ENCODE data around the gene MOCS3. TPM values are rescaled to one million over a fixed set of nuclear protein-coding genes. Genes with fewer than 3 reads are reported as not detected.

The MOCS3 gene
- total and polyA plus RNA-seq, 10 of the 15 experiments (the other 5 are each of a cell fraction or from before 2014, with no cell fraction given): 0.87 to 5.9 (median 3.6) TPM

DNA sequence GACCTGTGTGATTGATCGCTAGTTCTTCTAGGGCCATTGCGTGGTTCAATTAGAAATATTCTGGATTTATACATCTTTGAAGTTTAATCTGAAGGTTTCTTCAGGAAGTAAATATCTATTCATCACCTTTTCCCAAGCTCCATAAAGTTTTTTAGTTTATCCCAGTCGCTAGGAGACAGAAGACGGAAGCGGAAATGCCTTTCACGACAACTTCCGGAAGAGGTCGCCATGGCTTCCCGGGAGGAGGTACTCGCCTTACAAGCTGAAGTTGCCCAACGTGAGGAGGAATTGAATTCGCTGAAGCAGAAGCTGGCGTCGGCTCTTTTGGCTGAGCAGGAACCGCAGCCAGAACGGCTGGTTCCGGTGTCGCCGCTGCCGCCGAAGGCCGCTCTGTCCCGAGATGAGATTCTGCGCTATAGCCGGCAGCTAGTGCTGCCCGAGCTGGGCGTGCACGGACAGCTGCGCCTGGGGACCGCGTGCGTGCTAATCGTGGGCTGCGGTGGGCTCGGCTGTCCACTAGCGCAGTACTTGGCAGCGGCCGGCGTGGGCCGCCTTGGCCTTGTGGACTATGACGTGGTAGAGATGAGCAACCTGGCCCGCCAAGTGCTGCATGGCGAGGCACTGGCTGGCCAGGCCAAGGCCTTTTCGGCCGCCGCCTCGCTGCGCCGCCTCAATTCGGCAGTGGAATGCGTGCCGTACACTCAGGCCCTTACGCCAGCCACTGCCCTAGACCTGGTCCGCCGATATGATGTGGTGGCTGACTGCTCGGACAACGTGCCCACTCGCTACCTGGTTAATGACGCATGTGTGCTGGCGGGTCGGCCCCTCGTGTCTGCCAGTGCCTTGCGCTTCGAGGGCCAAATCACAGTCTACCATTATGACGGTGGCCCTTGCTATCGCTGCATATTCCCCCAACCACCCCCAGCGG lies at the start of gene MOCS3 (continued):
- TF ChIP-seq, protein P1, sequence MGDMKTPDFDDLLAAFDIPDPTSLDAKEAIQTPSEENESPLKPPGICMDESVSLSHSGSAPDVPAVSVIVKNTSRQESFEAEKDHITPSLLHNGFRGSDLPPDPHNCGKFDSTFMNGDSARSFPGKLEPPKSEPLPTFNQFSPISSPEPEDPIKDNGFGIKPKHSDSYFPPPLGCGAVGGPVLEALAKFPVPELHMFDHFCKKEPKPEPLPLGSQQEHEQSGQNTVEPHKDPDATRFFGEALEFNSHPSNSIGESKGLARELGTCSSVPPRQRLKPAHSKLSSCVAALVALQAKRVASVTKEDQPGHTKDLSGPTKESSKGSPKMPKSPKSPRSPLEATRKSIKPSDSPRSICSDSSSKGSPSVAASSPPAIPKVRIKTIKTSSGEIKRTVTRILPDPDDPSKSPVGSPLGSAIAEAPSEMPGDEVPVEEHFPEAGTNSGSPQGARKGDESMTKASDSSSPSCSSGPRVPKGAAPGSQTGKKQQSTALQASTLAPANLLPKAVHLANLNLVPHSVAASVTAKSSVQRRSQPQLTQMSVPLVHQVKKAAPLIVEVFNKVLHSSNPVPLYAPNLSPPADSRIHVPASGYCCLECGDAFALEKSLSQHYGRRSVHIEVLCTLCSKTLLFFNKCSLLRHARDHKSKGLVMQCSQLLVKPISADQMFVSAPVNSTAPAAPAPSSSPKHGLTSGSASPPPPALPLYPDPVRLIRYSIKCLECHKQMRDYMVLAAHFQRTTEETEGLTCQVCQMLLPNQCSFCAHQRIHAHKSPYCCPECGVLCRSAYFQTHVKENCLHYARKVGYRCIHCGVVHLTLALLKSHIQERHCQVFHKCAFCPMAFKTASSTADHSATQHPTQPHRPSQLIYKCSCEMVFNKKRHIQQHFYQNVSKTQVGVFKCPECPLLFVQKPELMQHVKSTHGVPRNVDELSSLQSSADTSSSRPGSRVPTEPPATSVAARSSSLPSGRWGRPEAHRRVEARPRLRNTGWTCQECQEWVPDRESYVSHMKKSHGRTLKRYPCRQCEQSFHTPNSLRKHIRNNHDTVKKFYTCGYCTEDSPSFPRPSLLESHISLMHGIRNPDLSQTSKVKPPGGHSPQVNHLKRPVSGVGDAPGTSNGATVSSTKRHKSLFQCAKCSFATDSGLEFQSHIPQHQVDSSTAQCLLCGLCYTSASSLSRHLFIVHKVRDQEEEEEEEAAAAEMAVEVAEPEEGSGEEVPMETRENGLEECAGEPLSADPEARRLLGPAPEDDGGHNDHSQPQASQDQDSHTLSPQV (IDR thresholded peaks at IDR 0.05): no peak
- TF ChIP-seq JUND (IDR thresholded peaks at IDR 0.05; ENCODE audit: low read depth, low read length): peak; percentile 98
- TF ChIP-seq HCFC1 (IDR thresholded peaks at IDR 0.05; ENCODE audit: low read length): no peak
- TF ChIP-seq, protein P2, sequence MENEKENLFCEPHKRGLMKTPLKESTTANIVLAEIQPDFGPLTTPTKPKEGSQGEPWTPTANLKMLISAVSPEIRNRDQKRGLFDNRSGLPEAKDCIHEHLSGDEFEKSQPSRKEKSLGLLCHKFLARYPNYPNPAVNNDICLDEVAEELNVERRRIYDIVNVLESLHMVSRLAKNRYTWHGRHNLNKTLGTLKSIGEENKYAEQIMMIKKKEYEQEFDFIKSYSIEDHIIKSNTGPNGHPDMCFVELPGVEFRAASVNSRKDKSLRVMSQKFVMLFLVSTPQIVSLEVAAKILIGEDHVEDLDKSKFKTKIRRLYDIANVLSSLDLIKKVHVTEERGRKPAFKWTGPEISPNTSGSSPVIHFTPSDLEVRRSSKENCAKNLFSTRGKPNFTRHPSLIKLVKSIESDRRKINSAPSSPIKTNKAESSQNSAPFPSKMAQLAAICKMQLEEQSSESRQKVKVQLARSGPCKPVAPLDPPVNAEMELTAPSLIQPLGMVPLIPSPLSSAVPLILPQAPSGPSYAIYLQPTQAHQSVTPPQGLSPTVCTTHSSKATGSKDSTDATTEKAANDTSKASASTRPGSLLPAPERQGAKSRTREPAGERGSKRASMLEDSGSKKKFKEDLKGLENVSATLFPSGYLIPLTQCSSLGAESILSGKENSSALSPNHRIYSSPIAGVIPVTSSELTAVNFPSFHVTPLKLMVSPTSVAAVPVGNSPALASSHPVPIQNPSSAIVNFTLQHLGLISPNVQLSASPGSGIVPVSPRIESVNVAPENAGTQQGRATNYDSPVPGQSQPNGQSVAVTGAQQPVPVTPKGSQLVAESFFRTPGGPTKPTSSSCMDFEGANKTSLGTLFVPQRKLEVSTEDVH (IDR thresholded peaks at IDR 0.05; ENCODE audit: low read depth, partially characterized antibody): peak; percentile 99
- peak; percentile 62 for TF ChIP-seq SIX5 (IDR thresholded peaks at IDR 0.05; ENCODE audit: low read depth, low read length, severe bottlenecking)
- TF ChIP-seq CBX5 (IDR thresholded peaks at IDR 0.05; ENCODE audit: low read depth): no peak
- no peak for TF ChIP-seq NFYA (IDR thresholded peaks at IDR 0.05; ENCODE audit: borderline replicate concordance, low read depth, low read length)
- TF ChIP-seq, protein P3, sequence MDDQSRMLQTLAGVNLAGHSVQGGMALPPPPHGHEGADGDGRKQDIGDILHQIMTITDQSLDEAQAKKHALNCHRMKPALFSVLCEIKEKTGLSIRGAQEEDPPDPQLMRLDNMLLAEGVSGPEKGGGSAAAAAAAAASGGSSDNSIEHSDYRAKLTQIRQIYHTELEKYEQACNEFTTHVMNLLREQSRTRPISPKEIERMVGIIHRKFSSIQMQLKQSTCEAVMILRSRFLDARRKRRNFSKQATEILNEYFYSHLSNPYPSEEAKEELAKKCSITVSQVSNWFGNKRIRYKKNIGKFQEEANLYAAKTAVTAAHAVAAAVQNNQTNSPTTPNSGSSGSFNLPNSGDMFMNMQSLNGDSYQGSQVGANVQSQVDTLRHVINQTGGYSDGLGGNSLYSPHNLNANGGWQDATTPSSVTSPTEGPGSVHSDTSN (IDR thresholded peaks at IDR 0.05; ENCODE audit: insufficient replicate concordance, low read depth, low read length): no peak
- no peak for TF ChIP-seq RELA (IDR thresholded peaks at IDR 0.05; ENCODE audit: borderline replicate concordance, partially characterized antibody)
- TF ChIP-seq SP1 (IDR thresholded peaks at IDR 0.05; ENCODE audit: low read depth, low read length): peak; percentile 10
- no peak for TF ChIP-seq SUZ12 (IDR thresholded peaks at IDR 0.05; ENCODE audit: unreplicated experiment)
- TF ChIP-seq ESRRA (IDR thresholded peaks at IDR 0.05; ENCODE audit: low read length): no peak
- TF ChIP-seq RAD51 (IDR thresholded peaks at IDR 0.05): no peak; the same call in 1 of the 2 replicates
- TF ChIP-seq, protein P4, sequence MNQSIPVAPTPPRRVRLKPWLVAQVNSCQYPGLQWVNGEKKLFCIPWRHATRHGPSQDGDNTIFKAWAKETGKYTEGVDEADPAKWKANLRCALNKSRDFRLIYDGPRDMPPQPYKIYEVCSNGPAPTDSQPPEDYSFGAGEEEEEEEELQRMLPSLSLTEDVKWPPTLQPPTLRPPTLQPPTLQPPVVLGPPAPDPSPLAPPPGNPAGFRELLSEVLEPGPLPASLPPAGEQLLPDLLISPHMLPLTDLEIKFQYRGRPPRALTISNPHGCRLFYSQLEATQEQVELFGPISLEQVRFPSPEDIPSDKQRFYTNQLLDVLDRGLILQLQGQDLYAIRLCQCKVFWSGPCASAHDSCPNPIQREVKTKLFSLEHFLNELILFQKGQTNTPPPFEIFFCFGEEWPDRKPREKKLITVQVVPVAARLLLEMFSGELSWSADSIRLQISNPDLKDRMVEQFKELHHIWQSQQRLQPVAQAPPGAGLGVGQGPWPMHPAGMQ (IDR thresholded peaks at IDR 0.05; ENCODE audit: borderline replicate concordance): no peak
- no peak; the same call in 1 of the 2 replicates for TF ChIP-seq POLR2AphosphoS5 (IDR thresholded peaks at IDR 0.05; ENCODE audit: low read length)
